Activated CD8-positive, alpha-beta memory T cell treated with anti-CD3 and anti-CD28 coated beads, Interleukin-2, amount 50 U/mL, for 24 hours (primary cell): ENCODE results near the gene FAM114A1.
A peak's percentile ranks its signal among the peaks of the same experiment; 100 is the strongest.

Source experiments
- DNase-seq: peaks from one replicate; pipeline ENCODE4 v3.0.0-alpha.2; 2020; ENCODE audit errors: extremely low read depth

FAM114A1 gene

GRCh38 chr4:38859501-38859900 is 8.1 kb upstream of the FAM114A1 start:
- DNase-seq, result no peak

GRCh38 chr4:38860788-38861424 is 6.7 kb upstream of the FAM114A1 start:
- peak; percentile 18 for DNase-seq

GRCh38 chr4:38861791-38862190 is 5.8 kb upstream of the FAM114A1 start:
- DNase-seq, result no peak

GRCh38 chr4:38865445-38865844 is 2.2 kb upstream of the FAM114A1 start:
- DNase-seq, result no peak

- no peak for DNase-seq
These were observed 581 bp upstream of the FAM114A1 start for GRCh38 chr4:38866973-38867477.

GRCh38 chr4:38868059-38868960 is 704 bp downstream of the FAM114A1 start:
- DNase-seq, result no peak

GRCh38 chr4:38869511-38869910 is 1.9 kb downstream of the FAM114A1 start:
- no peak for DNase-seq

GRCh38 chr4:38870098-38870808 is 2.6 kb downstream of the FAM114A1 start:
- DNase-seq, result no peak

- no peak for DNase-seq
These were observed 4.0 kb downstream of the FAM114A1 start for GRCh38 chr4:38871593-38871992.

GRCh38 chr4:38872620-38873019 is 5.0 kb downstream of the FAM114A1 start:
- no peak for DNase-seq

GRCh38 chr4:38873290-38873944 is 5.8 kb downstream of the FAM114A1 start:
- no peak for DNase-seq

- DNase-seq, result no peak
These were observed 9.0 kb downstream of the FAM114A1 start for GRCh38 chr4:38876636-38877035.

GRCh38 chr4:38884254-38884653 is 16.6 kb downstream of the FAM114A1 start:
- no peak for DNase-seq

GRCh38 chr4:38889143-38889542 is 21.5 kb downstream of the FAM114A1 start:
- DNase-seq, result no peak

- no peak for DNase-seq
These were observed 23.7 kb downstream of the FAM114A1 start for GRCh38 chr4:38891051-38891983.

GRCh38 chr4:38894322-38894982 is 26.8 kb downstream of the FAM114A1 start:
- no peak for DNase-seq

GRCh38 chr4:38896940-38897339 is 29.3 kb downstream of the FAM114A1 start:
- no peak for DNase-seq

GRCh38 chr4:38898245-38898644 is 30.6 kb downstream of the FAM114A1 start:
- DNase-seq, result no peak

- no peak for DNase-seq
These were observed 34.6 kb downstream of the FAM114A1 start for GRCh38 chr4:38902221-38902620.

- no peak for DNase-seq
These were observed 35.1 kb downstream of the FAM114A1 start for GRCh38 chr4:38902695-38903094.
